Measurements from ENCODE around the gene TRIM6. TPM values are rescaled to one million over a fixed set of nuclear protein-coding genes. Genes with fewer than 3 reads are reported as not detected.
A peak's percentile ranks its signal among the peaks of the same experiment; 100 is the strongest.

TRIM6 gene
- total RNA-seq (1 to 10 TPM; 2.3 to 6.3 (median 4.2) TPM), polyA plus RNA-seq (1 to 10 TPM; 2.6 to 6.1 TPM)
- long read RNA-seq, donor 1, partial matches to known transcripts = 1 of 5 reads
- long read RNA-seq, donor 1, other reads (novel, unspliced or antisense) = 1 of 5 reads
- long read RNA-seq, donor 2, partial matches to known transcripts = 0 of 6 reads
- long read RNA-seq, donor 2, other reads (novel, unspliced or antisense) = 0 of 6 reads
- long read RNA-seq, donor 3, transcript TRIM6-202 (8 exons, 3,403 nt) = major isoform, 11 of 18 reads
- long read RNA-seq, donor 3, partial matches to known transcripts = 1 of 18 reads
- long read RNA-seq, donor 3, other reads (novel, unspliced or antisense) = 3 of 18 reads

GRCh38 chr11:5596607-5597201, at the start of gene TRIM6:
Gene TRIM6, plus strand, starts transcription at chr11:5596637. Its CDS starts 261 bp downstream, at chr11:5596898.
- WGBS, 3 donors = 5 to 7% (median 6%) methylated on average over 20 of the region's 20 CpGs
- peak within 1 kb of the TSS in 1 of 2 donors; percentile 55 for H3K27ac ChIP-seq
- peaks cover 7% of the 10 kb centered on the region for H3K4me1 ChIP-seq (ENCODE audit: insufficient read depth)
- intact Hi-C loops (cut with DNase I) = loop anchor here in 1 of 4 donors (10.0 kb wide), 1 partner anchor 88 kb away; the partner anchor contains the start of genes TRIM22 and TRIM5
- no peak for TF ChIP-seq EP300 (IDR thresholded peaks at IDR 0.05)
- no peak for TF ChIP-seq POLR2A (IDR thresholded peaks at IDR 0.05)
- TF ChIP-seq CTCF (IDR thresholded peaks at IDR 0.05) = no peak
- H3K27me3 ChIP-seq = no peaks in the 10 kb centered on the region
- peak within 1 kb of the TSS; percentile 40 for H3K4me3 ChIP-seq
- DNase-seq = peak; percentile 71 to 83 (median 74)
- H3K36me3 ChIP-seq = no peaks in the 10 kb centered on the region
- no peaks in the 10 kb centered on the region for H3K9me3 ChIP-seq

GRCh38 chr11:5547982-5548381, 48.5 kb upstream of the TRIM6 start:
- TF ChIP-seq EP300 (IDR thresholded peaks at IDR 0.05) (no peak), CTCF (IDR thresholded peaks at IDR 0.05) (no peak), POLR2A (IDR thresholded peaks at IDR 0.05) (no peak)
- WGBS, 3 donors = 92 to 100% (median 97%) methylated on average over 1 of the region's 1 CpG
- Histone ChIP-seq H3K27ac (no peak overlapping the region), H3K36me3 (no peaks in the 10 kb centered on the region), H3K4me3 (no peak overlapping the region), H3K9me3 (no peaks in the 10 kb centered on the region), H3K27me3 (no peaks in the 10 kb centered on the region), H3K4me1 (ENCODE audit: insufficient read depth) (no peaks in the 10 kb centered on the region)
- DNase-seq = no peak
- intact Hi-C loops (cut with DNase I) = no loop called here

- DNase-seq = no peak
- H3K4me1 ChIP-seq (ENCODE audit: insufficient read depth) = no peaks in the 10 kb centered on the region
- no peaks in the 10 kb centered on the region for H3K36me3 ChIP-seq
- 50 to 57% (median 57%) methylated on average over 1 of the region's 1 CpG for WGBS, 3 donors
- intact Hi-C loops (cut with DNase I) = no loop called here
- no peaks in the 10 kb centered on the region for H3K27me3 ChIP-seq
- no peak for TF ChIP-seq CTCF (IDR thresholded peaks at IDR 0.05)
- no peak for TF ChIP-seq POLR2A (IDR thresholded peaks at IDR 0.05)
- no peak for TF ChIP-seq EP300 (IDR thresholded peaks at IDR 0.05)
- no peak within 1 kb of the TSS for H3K4me3 ChIP-seq
- H3K9me3 ChIP-seq = no peaks in the 10 kb centered on the region
- no peak within 1 kb of the TSS for H3K27ac ChIP-seq
Observed at GRCh38 chr11:5548440-5548839, 48.0 kb upstream of the TRIM6 start, which contains the start of gene OR52H1. Gene OR52H1, minus strand, starts transcription at chr11:5548540. Its CDS starts 3,035 bp downstream, at chr11:5545505.

GRCh38 chr11:5550440-5551095, 45.9 kb upstream of the TRIM6 start:
- H3K9me3 ChIP-seq = no peaks in the 10 kb centered on the region

More at GRCh38 chr11:5550440-5551095, 45.9 kb upstream of the TRIM6 start:
- Histone ChIP-seq H3K27me3 (no peaks in the 10 kb centered on the region), H3K4me1 (ENCODE audit: insufficient read depth) (no peaks in the 10 kb centered on the region), H3K27ac (no peak overlapping the region), H3K4me3 (no peak overlapping the region), H3K36me3 (no peaks in the 10 kb centered on the region)
- 70 to 78% (median 77%) methylated on average over 5 of the region's 5 CpGs for WGBS, 3 donors
- no peak for TF ChIP-seq POLR2A (IDR thresholded peaks at IDR 0.05)
- no peak for DNase-seq
- intact Hi-C loops (cut with DNase I) = no loop called here
